Measurements from ENCODE around the gene CRACR2A.

CRACR2A gene

GRCh38 chr12:3587402-3588013 lies 165.4 kb downstream of the CRACR2A start:
- Mint-ChIP-seq H3K4me3 (no peak overlapping the region), H3K9me3 (ENCODE audit: low read depth) (peaks cover 4% of the 10 kb centered on the region), H3K27ac (no peak overlapping the region), H3K27me3 (peaks cover 11% of the 10 kb centered on the region), H3K36me3 (no peaks in the 10 kb centered on the region), H3K4me1 (ENCODE audit: low read depth) (no peaks in the 10 kb centered on the region)

GRCh38 chr12:3583656-3584334 lies 169.1 kb downstream of the CRACR2A start:
- H3K27me3 Mint-ChIP-seq, result peaks cover 9% of the 10 kb centered on the region
- no peak overlapping the region for H3K27ac Mint-ChIP-seq

GRCh38 chr12:3580094-3580749 lies 172.7 kb downstream of the CRACR2A start:
- peaks cover 4% of the 10 kb centered on the region for H3K9me3 Mint-ChIP-seq (ENCODE audit: low read depth)
- H3K4me1 Mint-ChIP-seq (ENCODE audit: low read depth), result no peaks in the 10 kb centered on the region
- no peaks in the 10 kb centered on the region for H3K36me3 Mint-ChIP-seq
- no peak overlapping the region for H3K4me3 Mint-ChIP-seq
- peaks cover 5% of the 10 kb centered on the region for H3K27me3 Mint-ChIP-seq
- H3K27ac Mint-ChIP-seq, result no peak overlapping the region

More at GRCh38 chr12:3583656-3584334, 169.1 kb downstream of the CRACR2A start:
- H3K4me1 Mint-ChIP-seq (ENCODE audit: low read depth), result no peaks in the 10 kb centered on the region
- no peak overlapping the region for H3K4me3 Mint-ChIP-seq
- H3K9me3 Mint-ChIP-seq (ENCODE audit: low read depth), result peaks cover 4% of the 10 kb centered on the region
- H3K36me3 Mint-ChIP-seq, result no peaks in the 10 kb centered on the region

GRCh38 chr12:3579446-3580093 lies 173.3 kb downstream of the CRACR2A start:
- H3K4me3 Mint-ChIP-seq, result no peak overlapping the region
- peaks cover 4% of the 10 kb centered on the region for H3K9me3 Mint-ChIP-seq (ENCODE audit: low read depth)
- H3K36me3 Mint-ChIP-seq, result no peaks in the 10 kb centered on the region
- H3K4me1 Mint-ChIP-seq (ENCODE audit: low read depth), result no peaks in the 10 kb centered on the region
- no peak overlapping the region for H3K27ac Mint-ChIP-seq
- H3K27me3 Mint-ChIP-seq, result peaks cover 5% of the 10 kb centered on the region

- Mint-ChIP-seq H3K36me3 (no peaks in the 10 kb centered on the region), H3K9me3 (ENCODE audit: low read depth) (no peaks in the 10 kb centered on the region), H3K27ac (no peak overlapping the region), H3K27me3 (peaks cover 5% of the 10 kb centered on the region), H3K4me3 (no peak overlapping the region), H3K4me1 (ENCODE audit: low read depth) (no peaks in the 10 kb centered on the region)
These were observed 174.4 kb downstream of the CRACR2A start for GRCh38 chr12:3578557-3578956.

- no peak overlapping the region for H3K4me3 Mint-ChIP-seq
- no peaks in the 10 kb centered on the region for H3K4me1 Mint-ChIP-seq (ENCODE audit: low read depth)
- no peak overlapping the region for H3K27ac Mint-ChIP-seq
- H3K9me3 Mint-ChIP-seq (ENCODE audit: low read depth), result no peaks in the 10 kb centered on the region
- H3K36me3 Mint-ChIP-seq, result no peaks in the 10 kb centered on the region
- H3K27me3 Mint-ChIP-seq, result peaks cover 5% of the 10 kb centered on the region
These were observed 176.0 kb downstream of the CRACR2A start for GRCh38 chr12:3576891-3577290.

- peaks cover 5% of the 10 kb centered on the region for H3K27me3 Mint-ChIP-seq
- no peaks in the 10 kb centered on the region for H3K36me3 Mint-ChIP-seq
- H3K27ac Mint-ChIP-seq, result no peak overlapping the region
- no peaks in the 10 kb centered on the region for H3K4me1 Mint-ChIP-seq (ENCODE audit: low read depth)
- no peaks in the 10 kb centered on the region for H3K9me3 Mint-ChIP-seq (ENCODE audit: low read depth)
- no peak overlapping the region for H3K4me3 Mint-ChIP-seq
These were observed 177.9 kb downstream of the CRACR2A start for GRCh38 chr12:3574986-3575385.

GRCh38 chr12:3572560-3572959 lies 180.3 kb downstream of the CRACR2A start:
- Mint-ChIP-seq H3K27ac (no peak overlapping the region), H3K36me3 (no peaks in the 10 kb centered on the region), H3K4me1 (ENCODE audit: low read depth) (no peaks in the 10 kb centered on the region), H3K4me3 (no peak overlapping the region), H3K27me3 (peaks cover 5% of the 10 kb centered on the region), H3K9me3 (ENCODE audit: low read depth) (no peaks in the 10 kb centered on the region)

GRCh38 chr12:3571724-3572123 lies 181.2 kb downstream of the CRACR2A start:
- no peaks in the 10 kb centered on the region for H3K36me3 Mint-ChIP-seq
- no peak overlapping the region for H3K27ac Mint-ChIP-seq
- H3K9me3 Mint-ChIP-seq (ENCODE audit: low read depth), result no peaks in the 10 kb centered on the region
- H3K4me1 Mint-ChIP-seq (ENCODE audit: low read depth), result no peaks in the 10 kb centered on the region
- H3K4me3 Mint-ChIP-seq, result no peak overlapping the region
- peaks cover 5% of the 10 kb centered on the region for H3K27me3 Mint-ChIP-seq

- no peak overlapping the region for H3K4me3 Mint-ChIP-seq
- no peaks in the 10 kb centered on the region for H3K36me3 Mint-ChIP-seq
- H3K27ac Mint-ChIP-seq, result no peak overlapping the region
- H3K4me1 Mint-ChIP-seq (ENCODE audit: low read depth), result no peaks in the 10 kb centered on the region
- H3K27me3 Mint-ChIP-seq, result peaks cover 5% of the 10 kb centered on the region
- no peaks in the 10 kb centered on the region for H3K9me3 Mint-ChIP-seq (ENCODE audit: low read depth)
These were observed 181.6 kb downstream of the CRACR2A start for GRCh38 chr12:3571323-3571722.

- no peak overlapping the region for H3K4me3 Mint-ChIP-seq
- H3K9me3 Mint-ChIP-seq (ENCODE audit: low read depth), result no peaks in the 10 kb centered on the region
- H3K27me3 Mint-ChIP-seq, result peaks cover 4% of the 10 kb centered on the region
- H3K27ac Mint-ChIP-seq, result no peak overlapping the region
- no peaks in the 10 kb centered on the region for H3K36me3 Mint-ChIP-seq
- H3K4me1 Mint-ChIP-seq (ENCODE audit: low read depth), result no peaks in the 10 kb centered on the region
These were observed 184.2 kb downstream of the CRACR2A start for GRCh38 chr12:3568695-3569094.

- Mint-ChIP-seq H3K4me3 (no peak overlapping the region), H3K36me3 (no peaks in the 10 kb centered on the region), H3K27ac (no peak overlapping the region), H3K4me1 (ENCODE audit: low read depth) (no peaks in the 10 kb centered on the region), H3K9me3 (ENCODE audit: low read depth) (no peaks in the 10 kb centered on the region), H3K27me3 (peaks cover 6% of the 10 kb centered on the region)
These were observed 186.9 kb downstream of the CRACR2A start for GRCh38 chr12:3565985-3566384.
